Keratinocyte (primary cell): ENCODE data around the gene ADM2. TPM values are rescaled to one million over a fixed set of nuclear protein-coding genes. Genes with fewer than 3 reads are reported as not detected.

ENCODE experiments used
- DNase-seq: peaks from one replicate; pipeline ENCODE4 v3.0.0-alpha.2; 2011; ENCODE audit warnings: low read depth, missing footprints, low spot score
- FAIRE-seq: peaks from 2 replicates; lab custom pipeline; 2011; peaks lifted over from hg19 to GRCh38; lab: Jason Lieb, UNC
- H2AFZ ChIP-seq: 2 replicates; pipeline ENCODE4 v1.6.0; 2012; ENCODE audit warnings: low read length, control low read depth, inconsistent platforms; ENCODE audit not compliant: control insufficient read depth
- H3K27ac ChIP-seq: 2 replicates; pipeline ENCODE4 v1.5.1; 2011; ENCODE audit warnings: low read length; ENCODE audit not compliant: control insufficient read depth, insufficient read depth
- H3K27me3 ChIP-seq: 3 replicates; pipeline ENCODE4 v1.6.0; 2011; ENCODE audit warnings: low read length; ENCODE audit not compliant: control insufficient read depth, insufficient read depth; ENCODE audit errors: extremely low read depth
- H3K36me3 ChIP-seq, 2 experiments: 2 replicates in 1 of 2; 3 replicates in 1 of 2; pipeline ENCODE4 v1.5.1; 2011; ENCODE audit warnings: low read length in 2 of 2, mild to moderate bottlenecking in 1 of 2; ENCODE audit not compliant: control insufficient read depth in 2 of 2, insufficient read depth in 2 of 2; ENCODE audit errors: extremely low read depth in 1 of 2
- H3K4me1 ChIP-seq: 3 replicates; pipeline ENCODE4 v1.5.1; 2011; ENCODE audit warnings: low read length; ENCODE audit not compliant: control insufficient read depth, insufficient read depth; ENCODE audit errors: extremely low read depth
- H3K4me2 ChIP-seq: 3 replicates; pipeline ENCODE4 v1.6.0; 2011; ENCODE audit warnings: low read depth, low read length; ENCODE audit not compliant: control insufficient read depth, insufficient read depth; ENCODE audit errors: extremely low read depth
- H3K4me3 ChIP-seq, 3 experiments: fragments of 200-600 bp in 1 of 3; sonication (generic) in 1 of 3; 2 replicates in 2 of 3; 3 replicates in 1 of 3; pipeline ENCODE4 v1.5.1; 2011 to 2016; ENCODE audit warnings: low read length in 3 of 3, mild to moderate bottlenecking in 3 of 3, control low read depth in 2 of 3, inconsistent platforms in 1 of 3, low read depth in 1 of 3, mixed read lengths in 1 of 3, mixed run types in 1 of 3, moderate library complexity in 1 of 3; ENCODE audit not compliant: control insufficient read depth in 2 of 3, insufficient read depth in 2 of 3; ENCODE audit errors: extremely low read depth in 1 of 3
- H3K79me2 ChIP-seq: 2 replicates; pipeline ENCODE4 v1.6.0; 2012; ENCODE audit warnings: low read length; ENCODE audit not compliant: control insufficient read depth, insufficient read depth
- H3K9ac ChIP-seq: 3 replicates; pipeline ENCODE4 v1.6.0; 2011; ENCODE audit warnings: low read length; ENCODE audit not compliant: control insufficient read depth, insufficient read depth; ENCODE audit errors: extremely low read depth
- H3K9me1 ChIP-seq: 3 replicates; pipeline ENCODE4 v1.6.0; 2011; ENCODE audit warnings: low read length; ENCODE audit not compliant: control insufficient read depth, insufficient read depth; ENCODE audit errors: extremely low read depth
- H3K9me3 ChIP-seq: 2 replicates; pipeline ENCODE4 v1.5.1; 2012; ENCODE audit warnings: low read depth, low read length; ENCODE audit not compliant: control insufficient read depth
- H4K20me1 ChIP-seq: 3 replicates; pipeline ENCODE4 v1.6.0; 2011; ENCODE audit warnings: low read length; ENCODE audit not compliant: control insufficient read depth, insufficient read depth; ENCODE audit errors: extremely low read depth
- CTCF ChIP-seq, 3 experiments: IDR thresholded peaks in 1 of 3; conservative IDR thresholded peaks in 1 of 3; optimal IDR thresholded peaks in 1 of 3; 2 replicates in 2 of 3; 3 replicates in 1 of 3; pipeline versions ENCODE3 to v1.5.1; 2011; ENCODE audit warnings: low read length in 3 of 3, mild to moderate bottlenecking in 3 of 3, moderate library complexity in 2 of 3, control low read depth in 1 of 3, inconsistent platforms in 1 of 3; ENCODE audit not compliant: insufficient read depth in 2 of 3; ENCODE audit errors: extremely low read depth in 1 of 3
- EZH2 ChIP-seq: IDR thresholded peaks from one replicate; pipeline ENCODE4 v1.6.1; 2012; ENCODE audit warnings: inconsistent platforms, mild to moderate bottlenecking, low read length, moderate library complexity
- dilution Hi-C: fragments of 300-500 bp; cut with MboI; formaldehyde crosslinking; loops from one replicate; pipeline ENCODE4 v1.7.0; 2020; ENCODE audit warnings: low sequenced_read_pairs; ENCODE audit not compliant: extremely low pct_ligation_motif_present
- polyA plus RNA-seq, 5 experiments: library from polyadenylated mRNA; depleted of rRNA in 3 of 5; stranded (reverse) in 3 of 5; stranded (forward) in 1 of 5; unstranded in 1 of 5; fragments of >200 nt; gene quantifications; 1 replicate in 1 of 5; 2 replicates in 3 of 5; 3 replicates in 1 of 5; pipeline versions ENCODE4 v1.2.1 to v1.2.3, GENCODE V29; 2011 to 2012; ENCODE audit warnings: missing spikeins in 2 of 5, low read depth in 1 of 5, low replicate concordance in 1 of 5

ADM2 gene
- polyA plus RNA-seq, 1 donor (not counting 4 experiments of a cell fraction or from before 2014, with no cell fraction given) = 0.21 TPM

GRCh38 chr22:50520826-50521453 is 39.6 kb downstream of the ADM2 start:
- DNase-seq = no peak
- dilution Hi-C loops = no loop called here
- Histone ChIP-seq H3K4me2 (no peak overlapping the region), H3K9me1 (no peaks in the 10 kb centered on the region), H3K27ac (no peak overlapping the region), H3K36me3 (peaks cover 25 to 37% of the 10 kb centered on the region in 2 experiments), H3K27me3 (no peaks in the 10 kb centered on the region), H3K4me1 (peaks cover 11% of the 10 kb centered on the region), H3K79me2 (peaks cover 27% of the 10 kb centered on the region), H3K9me3 (no peaks in the 10 kb centered on the region), H3K9ac (no peak overlapping the region), H4K20me1 (no peaks in the 10 kb centered on the region), H2AFZ (no peak overlapping the region), H3K4me3 (no peak overlapping the region)
- TF ChIP-seq CTCF (optimal IDR thresholded peaks at IDR 0.05 in 1 of 3, IDR thresholded peaks at IDR 0.05 in 1 of 3, conservative IDR thresholded peaks at IDR 0.05 in 1 of 3; ENCODE audit: extremely low read depth in 1 of 3, insufficient read depth in 2 of 3, low read length in 3 of 3) (no peak), EZH2 (no peak)
- no peak for FAIRE-seq

- dilution Hi-C loops = no loop called here
Observed at GRCh38 chr22:50521710-50522109, 40.4 kb downstream of the ADM2 start.

More at GRCh38 chr22:50521710-50522109, 40.4 kb downstream of the ADM2 start:
- no peak for FAIRE-seq
- Histone ChIP-seq H3K79me2 (peaks cover 26% of the 10 kb centered on the region), H3K4me1 (peaks cover 14% of the 10 kb centered on the region), H3K27ac (no peak overlapping the region), H3K27me3 (no peaks in the 10 kb centered on the region), H4K20me1 (no peaks in the 10 kb centered on the region), H3K4me3 (no peak overlapping the region), H3K4me2 (no peak overlapping the region), H3K9me3 (no peaks in the 10 kb centered on the region), H3K9ac (no peak overlapping the region), H3K9me1 (no peaks in the 10 kb centered on the region), H2AFZ (no peak overlapping the region), H3K36me3 (peaks cover 24 to 35% of the 10 kb centered on the region in 2 experiments)
- no peak for DNase-seq
- TF ChIP-seq CTCF (optimal IDR thresholded peaks at IDR 0.05 in 1 of 3, IDR thresholded peaks at IDR 0.05 in 1 of 3, conservative IDR thresholded peaks at IDR 0.05 in 1 of 3; ENCODE audit: extremely low read depth in 1 of 3, insufficient read depth in 2 of 3, low read length in 3 of 3) = no peak
- TF ChIP-seq EZH2 = no peak
